ENCODE measurements around the gene GTF3C4.

GTF3C4 gene

DNA sequence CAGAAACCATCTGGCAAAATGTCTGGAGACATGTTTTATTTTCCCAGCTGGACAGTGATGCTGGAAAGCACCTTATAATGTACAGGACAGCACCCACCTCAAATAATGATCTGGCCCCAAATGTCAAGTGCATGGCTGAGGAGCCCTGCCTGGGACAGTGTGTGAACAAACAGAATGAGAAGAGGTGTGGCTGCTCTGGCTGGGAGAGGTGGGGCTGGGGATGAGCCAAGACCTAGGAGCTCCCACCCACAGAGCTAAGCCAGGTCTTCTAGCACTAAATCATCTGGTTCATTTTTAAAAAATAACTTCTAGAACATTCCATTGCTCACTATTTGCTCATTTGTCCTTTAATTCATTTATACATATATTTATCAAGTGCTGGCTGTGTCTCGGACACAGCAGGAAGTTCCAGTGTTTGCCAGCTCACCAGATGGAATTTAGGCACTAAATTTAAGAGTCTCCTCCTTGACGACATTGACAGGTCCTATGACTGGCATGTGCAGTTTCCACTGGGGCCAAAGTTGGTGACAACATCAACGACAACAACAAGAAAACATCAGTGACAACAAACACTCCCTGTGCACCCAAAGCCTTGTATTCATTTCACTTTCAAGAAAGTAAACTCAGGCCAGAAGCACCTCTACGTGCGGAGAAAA lies 59.1 kb downstream of the GTF3C4 start:
- TF ChIP-seq GATA2 (IDR thresholded peaks at IDR 0.05; ENCODE audit: low read depth, low read length) = no peak
- TF ChIP-seq GATA3 (IDR thresholded peaks at IDR 0.05; ENCODE audit: low read depth, low read length) = no peak

DNA sequence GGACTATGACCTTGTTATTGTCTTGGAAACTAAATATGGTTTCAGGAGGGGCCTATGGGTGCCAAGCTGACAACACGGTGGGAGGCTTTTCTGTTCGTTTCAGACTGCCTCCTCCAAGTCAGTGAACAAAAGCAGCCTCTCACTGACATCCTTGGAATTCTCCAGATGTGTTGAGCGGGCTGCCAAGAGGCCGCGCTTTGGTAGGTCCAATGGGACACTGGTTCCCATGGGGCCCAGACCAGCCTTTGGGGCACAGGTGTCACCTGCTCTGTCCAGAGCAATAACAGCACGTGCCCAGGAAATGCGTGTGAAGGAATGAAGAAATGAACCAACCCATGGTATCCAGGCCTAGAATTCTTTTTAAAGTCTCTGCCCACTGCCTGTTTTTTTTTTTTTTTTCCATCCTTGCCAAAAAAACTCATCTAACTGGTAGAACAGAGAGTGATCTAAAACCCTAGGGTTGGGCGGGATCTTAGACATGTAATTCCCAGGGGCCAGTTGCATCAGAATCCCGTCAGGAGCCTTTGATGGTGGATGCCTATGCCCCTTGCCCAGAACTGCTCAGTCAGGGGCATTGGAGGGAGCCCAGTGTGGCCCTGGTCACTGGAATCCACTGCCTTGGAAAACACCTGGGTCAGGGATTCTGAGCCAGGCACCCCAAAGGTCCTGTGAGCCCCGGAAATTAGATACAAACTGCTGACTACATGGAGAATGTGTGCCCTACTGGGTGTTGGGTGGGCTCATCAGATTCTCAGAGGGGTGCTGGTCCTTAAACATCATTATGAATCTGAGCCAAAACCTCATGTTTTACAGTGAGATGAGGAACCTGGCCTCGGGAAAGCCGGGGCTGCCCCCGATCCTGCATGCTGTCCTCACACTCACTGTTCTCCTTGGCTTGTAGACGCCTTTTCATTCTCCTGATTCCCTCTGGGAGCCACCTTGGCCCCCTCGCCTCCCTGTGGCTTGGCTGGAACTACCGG lies 60.1 kb downstream of the GTF3C4 start:
- TF ChIP-seq GATA2 (IDR thresholded peaks at IDR 0.05; ENCODE audit: low read depth, low read length) = no peak
- no peak for TF ChIP-seq GATA3 (IDR thresholded peaks at IDR 0.05; ENCODE audit: low read depth, low read length)

DNA sequence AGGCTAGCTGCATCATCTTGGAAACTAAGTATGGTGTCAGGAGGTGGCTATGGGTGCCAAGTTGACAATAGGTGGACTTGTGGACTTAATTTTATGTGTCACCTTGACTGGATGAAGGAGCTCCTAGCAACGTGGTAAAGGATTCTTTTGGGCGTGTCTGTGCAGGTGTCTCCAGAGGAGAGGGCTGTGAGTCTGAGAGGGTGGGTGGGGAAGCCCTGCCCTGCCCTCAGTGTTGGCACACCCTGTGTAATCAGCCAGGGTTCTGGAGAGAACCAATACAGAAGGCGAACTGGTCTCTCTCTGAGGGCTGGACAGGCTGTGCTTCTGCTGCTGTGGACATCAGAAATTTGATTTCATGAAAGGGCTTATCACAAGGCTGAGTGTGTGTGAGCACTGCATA lies 61.0 kb downstream of the GTF3C4 start:
- TF ChIP-seq GATA3 (IDR thresholded peaks at IDR 0.05; ENCODE audit: low read depth, low read length) (no peak), GATA2 (IDR thresholded peaks at IDR 0.05; ENCODE audit: low read depth, low read length) (no peak)

DNA sequence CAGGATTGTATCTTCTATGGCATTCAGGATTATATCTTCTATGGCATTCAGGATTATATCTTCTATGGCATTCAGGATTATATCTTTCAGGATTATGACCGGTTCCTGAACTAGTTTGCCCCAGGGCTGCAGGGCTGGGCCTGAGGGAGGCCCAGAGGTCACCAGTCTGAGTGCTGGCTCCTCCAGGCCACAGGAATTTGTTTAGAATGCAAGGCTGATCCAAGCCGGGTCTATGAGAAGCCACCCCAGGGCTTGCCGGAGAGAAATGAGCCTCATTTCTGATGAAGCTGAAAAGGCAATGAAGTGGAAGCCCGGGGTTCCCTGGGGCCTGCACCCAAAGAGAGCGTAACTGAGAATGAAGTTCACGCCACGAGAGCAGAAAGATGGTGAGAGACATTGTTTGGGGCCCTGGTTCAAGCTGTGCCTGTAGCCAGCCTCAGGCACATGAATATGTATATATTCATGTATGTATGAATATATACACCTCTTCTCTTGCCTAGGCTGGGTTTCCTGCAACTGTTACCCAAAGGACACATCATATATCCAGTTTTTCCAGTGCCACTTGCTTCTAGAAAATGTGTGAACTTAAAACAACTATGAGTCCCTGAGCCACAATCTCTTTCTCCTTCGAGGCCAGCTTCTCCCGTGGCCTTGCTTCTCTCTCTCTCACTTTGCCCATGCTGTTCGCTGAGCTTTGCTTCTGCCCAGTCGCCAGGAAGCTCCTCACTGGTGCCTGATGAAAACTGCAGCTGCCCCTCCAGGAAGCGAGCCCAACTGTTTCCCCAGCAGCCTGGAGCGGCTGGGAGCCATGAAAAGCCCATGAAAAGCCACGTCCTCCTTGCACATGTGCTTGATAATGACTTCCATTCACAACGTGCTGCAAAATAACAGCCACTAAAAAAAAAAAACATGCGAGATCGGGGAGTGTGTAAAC lies 62.3 kb downstream of the GTF3C4 start:
- TF ChIP-seq GATA2 (IDR thresholded peaks at IDR 0.05; ENCODE audit: low read depth, low read length) (no peak), GATA3 (IDR thresholded peaks at IDR 0.05; ENCODE audit: low read depth, low read length) (no peak)

DNA sequence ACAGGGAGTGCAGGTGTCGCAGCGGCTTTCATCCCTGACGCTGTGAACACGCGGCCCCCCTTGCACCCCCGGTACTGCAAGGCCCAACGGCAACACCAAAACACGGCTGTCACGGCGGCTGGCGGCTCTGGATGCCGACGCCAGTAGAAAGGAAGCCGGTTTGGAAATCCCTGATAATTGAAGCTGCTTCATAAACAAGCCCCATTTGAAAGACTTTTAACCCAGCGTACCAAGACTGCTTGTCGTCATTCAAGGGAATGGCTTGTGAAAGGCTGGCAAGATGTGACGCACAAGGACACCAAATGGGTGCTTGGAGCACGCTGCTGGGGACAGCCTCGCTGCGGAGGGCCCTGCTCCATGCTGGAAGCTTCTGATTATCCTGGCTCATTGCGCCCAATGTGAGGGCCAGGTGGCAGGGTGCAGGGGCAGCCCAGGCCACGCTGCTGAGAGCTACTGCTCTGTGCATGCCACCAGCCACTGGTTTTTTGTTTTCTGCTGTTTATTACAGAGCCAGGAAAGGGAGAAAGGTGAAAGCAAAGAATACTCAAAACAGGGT lies 63.1 kb downstream of the GTF3C4 start:
- TF ChIP-seq GATA3 (IDR thresholded peaks at IDR 0.05; ENCODE audit: low read depth, low read length) (no peak), GATA2 (IDR thresholded peaks at IDR 0.05; ENCODE audit: low read depth, low read length) (no peak)

DNA sequence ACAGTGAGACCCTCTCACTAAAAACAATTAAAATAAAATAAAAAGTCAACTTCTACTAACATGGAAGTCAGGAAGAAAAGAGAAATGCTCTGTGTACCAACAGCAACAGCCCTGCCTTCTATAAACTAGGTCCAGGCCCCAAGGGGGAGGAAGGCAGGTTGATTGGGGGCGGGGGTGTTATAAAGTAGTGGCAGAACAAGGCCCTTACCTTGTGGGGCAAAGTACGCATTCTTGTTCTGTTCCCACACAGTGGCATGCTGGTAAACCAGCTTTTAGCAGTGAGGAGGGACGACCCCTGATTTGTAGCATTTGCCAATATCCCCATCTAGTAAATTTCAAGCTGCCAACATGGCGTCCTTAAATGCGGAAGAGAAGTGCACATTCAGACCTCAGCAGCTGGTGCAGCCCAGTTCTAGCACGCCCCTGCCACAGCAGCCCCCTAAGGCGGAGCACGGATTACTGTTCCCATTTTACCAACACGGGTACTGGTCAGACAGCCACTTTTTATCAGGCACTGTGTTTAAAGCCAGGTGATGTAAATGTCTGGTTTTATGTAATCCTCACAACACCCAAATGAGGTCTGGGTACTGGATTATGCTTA lies 69.5 kb downstream of the GTF3C4 start:
- TF ChIP-seq GATA2 (IDR thresholded peaks at IDR 0.05; ENCODE audit: low read depth, low read length) (no peak), GATA3 (IDR thresholded peaks at IDR 0.05; ENCODE audit: low read depth, low read length) (no peak)

DNA sequence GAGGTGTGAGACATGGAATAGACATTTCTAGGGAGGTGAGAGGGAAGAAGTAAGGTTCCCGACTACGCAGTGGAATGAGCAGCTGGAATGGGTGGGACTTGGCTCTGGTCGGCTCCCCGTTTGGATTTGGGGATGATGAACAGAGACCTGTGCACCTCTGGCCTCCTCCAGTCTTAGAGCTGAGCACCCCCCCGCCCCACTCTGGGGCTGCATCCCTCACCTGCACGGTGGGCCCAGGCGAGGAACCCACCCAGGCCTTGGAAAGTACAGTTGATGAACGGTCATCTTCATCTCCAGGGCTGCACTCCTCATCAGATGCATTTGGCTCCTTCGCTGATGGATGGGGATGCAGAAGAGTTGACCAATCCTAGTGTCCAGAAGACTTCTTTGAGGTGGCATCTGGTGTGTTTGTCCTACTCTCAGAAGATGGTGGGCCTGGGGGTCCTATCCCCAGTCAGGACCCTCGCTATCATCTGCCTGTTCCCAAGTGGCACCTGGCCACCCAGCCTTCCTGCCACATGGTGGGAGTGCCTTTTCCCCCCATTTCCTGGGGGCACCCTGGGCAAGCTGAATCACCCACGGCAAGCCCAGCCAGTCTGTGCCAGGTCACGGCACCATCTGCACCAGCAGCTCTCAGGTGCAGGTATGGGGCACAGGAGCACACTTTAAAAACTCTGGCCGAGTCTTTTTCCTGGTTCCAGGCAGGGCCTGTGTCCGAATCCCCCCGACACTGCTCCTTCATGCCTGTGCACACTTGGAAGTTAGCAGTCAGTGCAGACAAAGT lies 70.5 kb downstream of the GTF3C4 start:
- TF ChIP-seq GATA3 (IDR thresholded peaks at IDR 0.05; ENCODE audit: low read depth, low read length) (no peak), GATA2 (IDR thresholded peaks at IDR 0.05; ENCODE audit: low read depth, low read length) (no peak)

DNA sequence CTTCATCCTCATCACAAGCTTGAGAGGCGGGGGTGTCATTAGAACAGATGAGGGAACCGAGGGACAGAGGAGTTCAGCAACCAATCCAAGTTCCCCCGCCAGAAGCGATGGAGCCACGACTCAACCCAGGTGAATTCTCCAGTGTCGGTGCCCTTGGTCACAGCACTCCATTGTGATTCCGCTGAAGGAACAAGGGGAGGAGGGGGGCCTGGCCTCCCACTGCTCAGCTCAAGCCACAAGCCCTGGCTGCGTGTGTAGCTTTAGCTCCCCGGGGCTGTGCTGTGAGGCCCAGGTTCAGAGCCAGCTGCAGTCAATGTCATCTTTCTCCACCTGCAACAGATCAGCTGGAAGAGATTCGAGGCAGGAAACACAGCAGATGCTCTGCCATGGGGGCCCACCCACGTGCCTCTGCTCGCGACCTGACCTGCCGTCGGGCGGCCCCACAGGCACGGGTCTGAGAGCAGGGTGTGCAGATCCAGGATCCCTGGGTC lies 72.6 kb downstream of the GTF3C4 start:
- TF ChIP-seq GATA2 (IDR thresholded peaks at IDR 0.05; ENCODE audit: low read depth, low read length) = no peak
- TF ChIP-seq GATA3 (IDR thresholded peaks at IDR 0.05; ENCODE audit: low read depth, low read length) = no peak

DNA sequence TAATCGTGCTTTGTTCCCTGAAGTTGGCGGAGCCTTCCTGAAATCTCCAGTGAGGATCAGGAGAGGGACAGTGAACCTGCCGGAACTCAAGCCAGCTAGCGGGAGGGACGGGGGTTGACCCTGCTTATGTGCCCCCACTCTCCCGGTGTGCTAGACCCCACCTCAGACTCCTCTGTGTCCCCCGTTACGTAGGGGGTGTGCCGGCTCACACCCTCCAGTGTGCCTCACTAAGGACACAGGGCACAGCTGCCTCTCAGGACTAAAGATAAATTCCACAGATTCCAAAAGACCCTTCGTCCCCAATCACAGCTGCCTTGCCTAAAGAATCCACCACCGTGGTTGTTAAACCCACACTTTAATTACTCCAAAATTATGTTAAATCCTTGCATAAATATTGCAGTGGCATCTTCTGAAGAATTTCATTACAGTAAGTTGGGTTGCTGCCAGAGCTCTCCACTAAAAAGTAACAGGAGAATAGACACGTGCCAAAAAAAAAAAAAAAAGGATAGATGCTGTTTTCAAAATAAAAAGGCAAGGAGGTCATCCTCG lies 73.7 kb downstream of the GTF3C4 start:
- TF ChIP-seq GATA3 (IDR thresholded peaks at IDR 0.05; ENCODE audit: low read depth, low read length) (no peak), GATA2 (IDR thresholded peaks at IDR 0.05; ENCODE audit: low read depth, low read length) (no peak)

Measured in SH-SY5Y (cell line).